GM18868 (cell line): ENCODE data around the gene ADAMTS7.
"Not testable (repeated sequence)": the region's sequence is repeated elsewhere in the genome, so short reads cannot be mapped to it uniquely, and the experiment has no call there.

Source experiments
- ATAC-seq: cut with Tn5 transposase; IDR thresholded peaks from one replicate; pipeline ENCODE4 v1.9.1; 2021; ENCODE audit warnings: mild to moderate bottlenecking, moderate library complexity; ENCODE audit not compliant: unreplicated experiment

ADAMTS7 gene, protein sequence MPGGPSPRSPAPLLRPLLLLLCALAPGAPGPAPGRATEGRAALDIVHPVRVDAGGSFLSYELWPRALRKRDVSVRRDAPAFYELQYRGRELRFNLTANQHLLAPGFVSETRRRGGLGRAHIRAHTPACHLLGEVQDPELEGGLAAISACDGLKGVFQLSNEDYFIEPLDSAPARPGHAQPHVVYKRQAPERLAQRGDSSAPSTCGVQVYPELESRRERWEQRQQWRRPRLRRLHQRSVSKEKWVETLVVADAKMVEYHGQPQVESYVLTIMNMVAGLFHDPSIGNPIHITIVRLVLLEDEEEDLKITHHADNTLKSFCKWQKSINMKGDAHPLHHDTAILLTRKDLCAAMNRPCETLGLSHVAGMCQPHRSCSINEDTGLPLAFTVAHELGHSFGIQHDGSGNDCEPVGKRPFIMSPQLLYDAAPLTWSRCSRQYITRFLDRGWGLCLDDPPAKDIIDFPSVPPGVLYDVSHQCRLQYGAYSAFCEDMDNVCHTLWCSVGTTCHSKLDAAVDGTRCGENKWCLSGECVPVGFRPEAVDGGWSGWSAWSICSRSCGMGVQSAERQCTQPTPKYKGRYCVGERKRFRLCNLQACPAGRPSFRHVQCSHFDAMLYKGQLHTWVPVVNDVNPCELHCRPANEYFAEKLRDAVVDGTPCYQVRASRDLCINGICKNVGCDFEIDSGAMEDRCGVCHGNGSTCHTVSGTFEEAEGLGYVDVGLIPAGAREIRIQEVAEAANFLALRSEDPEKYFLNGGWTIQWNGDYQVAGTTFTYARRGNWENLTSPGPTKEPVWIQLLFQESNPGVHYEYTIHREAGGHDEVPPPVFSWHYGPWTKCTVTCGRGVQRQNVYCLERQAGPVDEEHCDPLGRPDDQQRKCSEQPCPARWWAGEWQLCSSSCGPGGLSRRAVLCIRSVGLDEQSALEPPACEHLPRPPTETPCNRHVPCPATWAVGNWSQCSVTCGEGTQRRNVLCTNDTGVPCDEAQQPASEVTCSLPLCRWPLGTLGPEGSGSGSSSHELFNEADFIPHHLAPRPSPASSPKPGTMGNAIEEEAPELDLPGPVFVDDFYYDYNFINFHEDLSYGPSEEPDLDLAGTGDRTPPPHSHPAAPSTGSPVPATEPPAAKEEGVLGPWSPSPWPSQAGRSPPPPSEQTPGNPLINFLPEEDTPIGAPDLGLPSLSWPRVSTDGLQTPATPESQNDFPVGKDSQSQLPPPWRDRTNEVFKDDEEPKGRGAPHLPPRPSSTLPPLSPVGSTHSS (N-terminal part only)

DNA sequence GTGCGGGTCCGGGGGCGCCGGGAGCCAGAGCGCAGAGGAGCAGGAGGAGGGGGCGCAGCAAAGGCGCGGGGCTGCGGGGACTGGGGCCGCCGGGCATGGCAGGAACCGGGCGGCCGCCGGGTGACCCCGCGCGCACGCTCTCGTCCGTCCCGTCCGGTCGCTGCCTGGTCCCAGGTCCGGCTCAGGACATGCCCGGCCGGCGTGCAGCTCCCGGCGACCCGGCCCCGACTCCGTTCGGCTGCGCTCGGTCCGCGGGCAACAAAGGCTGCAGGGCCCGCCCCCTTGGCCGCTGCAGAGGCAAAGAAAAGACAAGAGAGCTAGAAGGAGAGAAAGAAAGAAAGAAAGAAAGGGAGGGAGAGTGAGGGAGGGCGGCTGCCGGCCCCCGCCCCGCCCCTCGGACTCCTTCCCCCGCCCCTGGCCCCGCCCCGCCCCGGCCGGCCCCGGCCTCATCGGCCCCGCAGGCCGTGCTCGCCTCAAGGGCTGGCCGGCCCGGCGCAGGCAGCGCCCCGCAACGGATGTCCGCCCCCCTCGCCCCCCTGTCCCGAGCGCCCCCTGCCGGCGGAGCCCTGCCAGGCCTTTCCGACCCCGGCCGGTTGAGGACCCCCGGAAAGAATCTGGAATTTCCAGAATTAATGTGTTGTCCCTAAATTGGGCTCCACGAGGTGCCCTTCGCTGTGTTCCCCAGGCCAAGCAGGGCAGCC is at the start of gene ADAMTS7:
ADAMTS7 (minus strand) TSS at position 341 of the 701 bp plus-strand sequence; CDS start at position 97, 244 bp downstream.
- ATAC-seq, result peak; percentile 73

DNA sequence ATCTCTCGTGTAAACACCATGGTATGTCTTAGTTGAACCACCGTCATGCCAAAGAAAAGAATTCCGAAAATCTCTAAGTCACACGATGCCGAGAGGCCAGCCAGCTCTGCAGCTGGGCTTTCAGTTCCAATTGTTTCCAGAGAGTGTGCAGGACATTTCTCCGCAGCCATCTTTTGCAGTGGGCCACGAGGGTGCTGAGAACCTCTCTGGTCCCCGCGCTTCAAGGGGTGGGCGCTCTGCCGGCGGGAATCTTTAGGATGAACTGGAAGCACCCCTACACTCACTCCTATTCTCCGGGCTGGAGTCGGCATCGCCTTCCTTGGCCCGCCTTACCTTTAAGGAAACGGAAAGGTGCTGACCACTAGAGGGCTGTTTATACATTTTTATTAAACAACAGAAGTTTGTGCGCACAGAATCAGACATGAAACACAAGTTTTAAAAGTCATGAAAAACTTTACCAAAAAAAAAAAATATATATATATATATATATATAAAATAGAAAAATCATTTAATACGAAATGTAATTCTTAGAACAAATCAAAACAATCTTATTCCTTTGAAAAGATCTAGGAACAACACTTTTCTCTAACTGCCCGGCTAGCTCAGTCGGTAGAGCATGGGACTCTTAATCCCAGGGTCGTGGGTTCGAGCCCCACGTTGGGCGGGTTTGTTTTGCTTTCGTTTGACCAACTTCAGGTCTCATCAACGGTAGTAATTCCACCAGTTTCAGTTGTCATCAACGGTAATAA is 48.9 kb upstream of the ADAMTS7 start:
- ATAC-seq, result peak; percentile 82

DNA sequence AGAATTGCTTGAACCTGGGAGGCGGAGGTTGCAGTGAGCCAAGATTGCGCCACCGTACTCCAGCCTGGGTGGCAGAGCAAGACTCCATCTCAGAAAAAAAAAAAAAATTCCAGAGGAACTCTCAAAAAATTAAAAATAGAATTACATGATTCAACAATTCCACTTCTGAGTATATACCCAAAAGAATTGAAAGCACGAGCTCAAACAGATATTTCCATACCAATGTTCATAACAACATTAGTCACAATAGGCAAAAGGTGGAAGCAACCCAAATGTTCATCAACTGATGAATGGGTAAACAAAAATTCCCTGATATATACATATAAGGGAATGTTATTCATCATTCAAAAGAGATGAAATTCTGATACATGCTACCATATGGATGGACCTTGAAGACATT is 44.5 kb upstream of the ADAMTS7 start:
- ATAC-seq, result no peak

DNA sequence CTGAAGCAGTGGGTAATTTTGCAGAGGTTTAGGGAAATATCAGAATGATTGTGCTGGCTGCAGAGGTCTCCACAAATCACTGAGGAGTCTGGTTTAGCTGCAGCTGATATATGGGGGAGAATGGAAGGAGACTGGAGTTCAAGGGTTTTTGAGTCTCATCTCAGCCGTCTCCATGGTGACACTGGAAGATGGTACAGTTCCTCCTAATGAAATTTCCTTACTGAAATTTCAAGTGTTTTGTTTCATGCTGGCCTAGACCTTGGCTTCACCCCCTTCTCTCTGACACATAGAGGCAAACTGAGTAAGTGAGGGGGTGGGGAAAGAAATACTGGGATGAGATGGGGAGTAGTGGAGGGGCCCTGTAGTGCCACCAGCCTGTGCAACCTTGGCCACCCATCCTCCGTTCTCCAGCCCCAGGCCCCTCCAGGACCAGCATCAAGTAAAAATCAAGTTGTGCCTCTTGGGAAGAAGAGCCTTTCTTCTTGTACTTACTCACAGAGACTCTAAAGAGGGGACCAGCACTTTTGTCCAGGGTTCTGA is 43.6 kb upstream of the ADAMTS7 start:
- ATAC-seq, result no peak

DNA sequence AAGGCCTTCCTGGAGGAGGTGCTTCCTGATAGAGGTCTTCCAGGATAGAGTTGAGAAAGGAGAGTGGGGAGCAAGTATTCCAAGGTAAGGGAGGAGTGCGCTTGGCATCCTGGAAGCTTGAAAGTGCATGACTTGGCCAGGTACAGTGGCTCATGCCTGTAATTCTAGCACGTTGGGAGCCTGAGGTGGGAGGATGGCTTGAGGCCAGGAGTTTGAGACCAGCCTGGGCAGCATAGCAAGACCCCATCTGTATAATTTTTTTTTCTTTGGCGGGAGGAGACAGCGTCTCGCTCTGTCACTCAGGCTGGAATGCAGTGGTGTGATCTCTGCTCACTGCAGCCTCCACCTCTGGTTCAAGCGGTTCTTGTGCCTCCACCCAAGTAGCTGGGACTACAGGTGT is 42.2 kb upstream of the ADAMTS7 start:
- no peak for ATAC-seq

- no peak for ATAC-seq
Measured at GRCh38 chr15:78850941-78851755, 39.9 kb upstream of the ADAMTS7 start.

DNA sequence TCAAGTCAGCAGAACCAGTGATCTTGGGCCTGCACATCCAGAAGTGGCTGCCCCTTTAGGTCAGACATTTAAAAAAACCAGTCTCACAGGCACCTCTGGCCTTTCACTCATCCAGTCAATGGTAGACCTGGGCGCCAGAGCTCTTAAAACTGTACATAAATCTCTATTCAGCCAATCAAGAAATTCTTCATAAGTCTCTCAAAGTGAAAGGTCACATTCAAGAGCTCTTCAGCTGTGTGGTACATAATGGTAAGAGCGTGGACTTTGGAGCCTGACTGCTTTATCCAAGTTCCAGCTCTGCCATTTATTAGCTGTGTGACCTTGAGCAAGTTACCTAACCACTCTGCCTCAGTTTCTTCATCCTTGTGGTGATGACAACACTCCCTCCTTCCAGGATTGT is 39.1 kb upstream of the ADAMTS7 start:
- no peak for ATAC-seq

- ATAC-seq, result not testable (repeated sequence)
Measured at GRCh38 chr15:78847387-78847906, 36.2 kb upstream of the ADAMTS7 start.

GRCh38 chr15:78846906-78847305 is 35.6 kb upstream of the ADAMTS7 start:
- ATAC-seq, result not testable (repeated sequence)

GRCh38 chr15:78842519-78842918 is 31.3 kb upstream of the ADAMTS7 start:
- peak; percentile 69 for ATAC-seq

DNA sequence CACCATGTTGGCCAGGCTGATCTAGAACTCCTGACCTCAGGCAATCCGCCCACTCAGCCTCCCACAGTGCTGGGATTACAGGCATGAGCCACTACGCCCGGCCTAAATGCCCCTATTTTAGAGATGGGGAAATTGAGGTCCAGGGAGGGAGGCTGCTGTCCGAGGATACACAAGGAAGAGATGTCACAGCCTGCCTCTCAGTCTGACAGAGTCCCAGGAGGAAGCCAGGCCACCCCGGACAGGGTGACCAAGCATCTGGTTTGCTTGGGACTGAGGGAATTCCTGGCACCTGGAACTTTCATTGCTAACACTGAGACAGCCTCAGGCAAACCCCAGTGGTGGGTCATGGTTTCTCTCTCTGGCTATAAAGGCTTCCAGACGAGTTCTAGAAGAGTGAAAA is 30.6 kb upstream of the ADAMTS7 start:
- ATAC-seq, result peak; percentile 15

GRCh38 chr15:78841376-78841706 is 30.1 kb upstream of the ADAMTS7 start:
- ATAC-seq, result no peak

GRCh38 chr15:78840661-78841375 is 29.6 kb upstream of the ADAMTS7 start:
- no peak for ATAC-seq

GRCh38 chr15:78839151-78839550 is 27.9 kb upstream of the ADAMTS7 start:
- ATAC-seq, result not testable (repeated sequence)

- ATAC-seq, result no peak
Measured at GRCh38 chr15:78838489-78838888, 27.2 kb upstream of the ADAMTS7 start.

DNA sequence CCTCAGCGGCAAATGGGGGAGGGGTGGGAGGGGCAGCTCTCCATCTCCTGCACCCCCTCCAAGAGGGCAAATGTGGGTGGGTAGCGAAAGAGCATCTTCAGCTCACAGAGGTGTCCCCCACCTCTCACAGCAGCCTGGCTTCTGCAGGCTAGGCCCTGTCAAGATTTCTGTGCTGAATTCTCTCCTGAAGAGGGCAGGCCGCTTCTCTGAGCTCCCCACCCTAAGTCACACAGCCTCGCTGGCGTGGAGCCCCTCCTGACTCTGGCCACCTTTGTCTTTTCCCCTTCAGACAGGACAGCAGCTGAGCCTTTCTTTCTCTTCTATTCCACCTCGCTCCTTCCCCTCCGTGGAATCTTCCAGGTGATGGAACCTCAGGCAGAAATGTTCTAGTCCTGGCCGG is 26.3 kb upstream of the ADAMTS7 start:
- no peak for ATAC-seq

GRCh38 chr15:78837131-78837530 is 25.9 kb upstream of the ADAMTS7 start:
- ATAC-seq, result no peak

GRCh38 chr15:78836333-78836732 is 25.1 kb upstream of the ADAMTS7 start:
- no peak for ATAC-seq
